ENCODE measurements around the gene TMTC2. TPM values are rescaled to one million over a fixed set of nuclear protein-coding genes. Genes with fewer than 3 reads are reported as not detected.

TMTC2 gene
- total RNA-seq, 4 donors from 2014 or later, result 10.5 to 15.9 (median 11.5) TPM

GRCh38 chr12:83065562-83065961, 378.9 kb downstream of the TMTC2 start:
- TF ChIP-seq CTCF (IDR thresholded peaks at IDR 0.05), result no peak
- no peak for DNase-seq (ENCODE audit: low spot score)
- no peak for ATAC-seq (ENCODE audit: low FRiP score)

- DNase-seq (ENCODE audit: low spot score) (no peak), ATAC-seq (ENCODE audit: low FRiP score) (no peak)
- TF ChIP-seq CTCF (IDR thresholded peaks at IDR 0.05), result no peak
Measured at GRCh38 chr12:83067981-83068380, 381.3 kb downstream of the TMTC2 start.

- DNase-seq (ENCODE audit: low spot score), result no peak
- TF ChIP-seq CTCF (IDR thresholded peaks at IDR 0.05), result no peak
- ATAC-seq (ENCODE audit: low FRiP score), result no peak
Measured at GRCh38 chr12:83074358-83074894, 387.7 kb downstream of the TMTC2 start.

- no peak for DNase-seq (ENCODE audit: low spot score)
- no peak for TF ChIP-seq CTCF (IDR thresholded peaks at IDR 0.05)
Measured at GRCh38 chr12:83075471-83075870, 388.8 kb downstream of the TMTC2 start.

GRCh38 chr12:83077041-83077440, 390.3 kb downstream of the TMTC2 start:
- no peak for ATAC-seq (ENCODE audit: low FRiP score)
- no peak for TF ChIP-seq CTCF (IDR thresholded peaks at IDR 0.05)
- no peak for DNase-seq (ENCODE audit: low spot score)

More at GRCh38 chr12:83075471-83075870, 388.8 kb downstream of the TMTC2 start:
- no peak for ATAC-seq (ENCODE audit: low FRiP score)

GRCh38 chr12:83082690-83083276, 396.1 kb downstream of the TMTC2 start:
- TF ChIP-seq CTCF (IDR thresholded peaks at IDR 0.05), result no peak
- ATAC-seq (ENCODE audit: low FRiP score) (no peak), DNase-seq (ENCODE audit: low spot score) (no peak)

- DNase-seq (ENCODE audit: low spot score), result no peak
- no peak for ATAC-seq (ENCODE audit: low FRiP score)
- no peak for TF ChIP-seq CTCF (IDR thresholded peaks at IDR 0.05)
Measured at GRCh38 chr12:83083616-83084015, 396.9 kb downstream of the TMTC2 start.
